GM12878 (cell line): Measurements from ENCODE around the gene KCNA2. TPM values are rescaled to one million over a fixed set of nuclear protein-coding genes. Genes with fewer than 3 reads are reported as not detected.

Experiments used
- ATAC-seq: fragments of 200-7000 bp; cut with Tn5 transposase; 3 replicates; pipeline ENCODE4 v1.9.1; 2020; ENCODE audit warnings: mild to moderate bottlenecking, moderate library complexity
- BruUV-seq: library from RNA; stranded (reverse); fragments of 400-500 nt; replicated peaks from 2 replicates; lab custom pipeline; 2021; lab: Mats Ljungman, UMichigan
- CTCF ChIA-PET: fragments of 300-600 bp; sonication (Branson Sonifier 250); formaldehyde crosslinking; extraction: SDS; loops from one replicate; lab custom pipeline; 2021; ENCODE audit warnings: inconsistent platforms; lab: Yijun Ruan, JAX
- POLR2A ChIA-PET: fragments of 350-600 bp; formaldehyde crosslinking; extraction: SDS; loops from one replicate; lab custom pipeline; 2021; ENCODE audit warnings: inconsistent platforms; lab: Charles Lee
- RAD21 ChIA-PET: fragments of 300-600 bp; sonication (Branson Sonifier 250); formaldehyde crosslinking; loops from one replicate; lab custom pipeline; 2023; ENCODE audit warnings: antibody characterized with exemption; ENCODE audit not compliant: unreplicated experiment; lab: Charles Lee
- SMC1A ChIA-PET: fragments of 300-600 bp; sonication (Branson Sonifier 250); formaldehyde crosslinking; loops from one replicate; lab custom pipeline; 2023; ENCODE audit not compliant: unreplicated experiment, uncharacterized antibody; lab: Charles Lee
- DNase-seq: peaks from one replicate; pipeline ENCODE4 v3.0.0-alpha.2; 2011; ENCODE audit warnings: low read depth, low spot score
- FAIRE-seq: peaks from 3 replicates; lab custom pipeline; 2011; peaks lifted over from hg19 to GRCh38; lab: Jason Lieb, UNC
- H2AFZ ChIP-seq: 2 replicates; pipeline ENCODE4 v1.6.0; 2011; ENCODE audit warnings: low read depth, low read length, control low read depth; ENCODE audit not compliant: control insufficient read depth
- H3K27ac ChIP-seq: 2 replicates; pipeline ENCODE4 v1.5.1; 2011; ENCODE audit warnings: control low read depth; ENCODE audit not compliant: control insufficient read depth, insufficient read depth
- H3K27me3 ChIP-seq, 2 experiments: replicated peaks in 1 of 2; 2 replicates each; pipeline versions ENCODE4 v1.6.0 to v1.6.1; 2011; ENCODE audit warnings: low read length in 1 of 2; ENCODE audit not compliant: control insufficient read depth in 2 of 2, insufficient read depth in 2 of 2
- H3K36me3 ChIP-seq, 2 experiments: 2 replicates each; pipeline ENCODE4 v1.5.1; 2011; ENCODE audit warnings: low read length in 1 of 2; ENCODE audit not compliant: control insufficient read depth in 2 of 2, insufficient read depth in 2 of 2
- H3K4me1 ChIP-seq: 2 replicates; pipeline ENCODE4 v1.6.1; 2011; ENCODE audit warnings: mild to moderate bottlenecking, low read length, moderate library complexity, mixed read lengths; ENCODE audit not compliant: control insufficient read depth, insufficient read depth
- H3K4me2 ChIP-seq: 2 replicates; pipeline ENCODE4 v1.6.0; 2011; ENCODE audit warnings: control low read depth; ENCODE audit not compliant: control insufficient read depth, insufficient read depth
- H3K4me3 ChIP-seq: fragments of 200-600 bp; sonication (generic); 2 replicates; pipeline ENCODE4 v1.5.1; 2016
- H3K79me2 ChIP-seq: 2 replicates; pipeline ENCODE4 v1.6.0; 2011; ENCODE audit warnings: low read length; ENCODE audit not compliant: control insufficient read depth, insufficient read depth
- H3K9ac ChIP-seq: 2 replicates; pipeline ENCODE4 v1.8.0; 2011; ENCODE audit warnings: low read length, control low read depth, mixed read lengths; ENCODE audit not compliant: control insufficient read depth, insufficient read depth
- H3K9me3 ChIP-seq: replicated peaks from 3 replicates; pipeline ENCODE4 v1.5.1; 2011; ENCODE audit warnings: mild to moderate bottlenecking, low read length; ENCODE audit not compliant: control insufficient read depth, insufficient read depth
- H4K20me1 ChIP-seq: 2 replicates; pipeline ENCODE4 v1.6.0; 2011; ENCODE audit not compliant: control insufficient read depth, insufficient read depth
- ASH2L ChIP-seq: fragments of 300-600, 200-600 bp; sonication (generic); IDR thresholded peaks from 2 replicates; pipeline ENCODE4 v1.6.1; 2017; ENCODE audit warnings: low read depth, mild to moderate bottlenecking, borderline replicate concordance
- ATF7 ChIP-seq: fragments of 450-650 bp; IDR thresholded peaks from 2 replicates; pipeline ENCODE4 v1.6.1; 2016; ENCODE audit warnings: low read depth, mild to moderate bottlenecking
- CEBPB ChIP-seq, 2 experiments: fragments of 150-350 bp in 1 of 2; IDR thresholded peaks; 2 replicates each; pipeline ENCODE4 v1.6.1; 2012 to 2014; ENCODE audit warnings: low read depth in 2 of 2, low read length in 2 of 2, borderline replicate concordance in 1 of 2, inconsistent platforms in 1 of 2
- CTCF ChIP-seq, 3 experiments: IDR thresholded peaks in 2 of 3; conservative IDR thresholded peaks in 1 of 3; 2 replicates each; pipeline ENCODE4 v1.5.1; 2011; ENCODE audit warnings: low read depth in 3 of 3, low read length in 3 of 3, mild to moderate bottlenecking in 3 of 3, control low read depth in 2 of 3, moderate library complexity in 2 of 3, inconsistent platforms in 1 of 3, mixed read lengths in 1 of 3; ENCODE audit not compliant: control insufficient read depth in 2 of 3, insufficient read depth in 1 of 3; ENCODE audit errors: extremely low read depth in 1 of 3
- DPF2 ChIP-seq: fragments of 450-650 bp; IDR thresholded peaks from 2 replicates; pipeline ENCODE4 v1.6.1; 2017; ENCODE audit warnings: mild to moderate bottlenecking
- KDM1A ChIP-seq: fragments of 200-600 bp; sonication (generic); IDR thresholded peaks from 2 replicates; pipeline ENCODE4 v1.6.1; 2016; ENCODE audit warnings: borderline replicate concordance
- LARP7 ChIP-seq: fragments of 450-650 bp; IDR thresholded peaks from 2 replicates; pipeline ENCODE4 v1.6.1; 2017; ENCODE audit warnings: mild to moderate bottlenecking
- POLR2A ChIP-seq: IDR thresholded peaks from 2 replicates; pipeline ENCODE4 v1.6.1; 2011; ENCODE audit warnings: low read depth, mild to moderate bottlenecking, low read length
- RAD21 ChIP-seq: IDR thresholded peaks from 2 replicates; pipeline ENCODE4 v1.6.1; 2011; ENCODE audit warnings: mild to moderate bottlenecking, low read depth, low read length, moderate library complexity; ENCODE audit not compliant: insufficient read depth
- RAD51 ChIP-seq: fragments of 450-650 bp; IDR thresholded peaks from 2 replicates; pipeline ENCODE4 v1.6.1; 2016; ENCODE audit warnings: moderate library complexity, mild to moderate bottlenecking, inconsistent platforms
- RBBP5 ChIP-seq: fragments of 200-600 bp; sonication (generic); conservative IDR thresholded peaks from 2 replicates; pipeline ENCODE4 v1.6.1; 2016
- RUNX3 ChIP-seq: IDR thresholded peaks from 2 replicates; pipeline ENCODE4 v1.6.1; 2012; ENCODE audit warnings: low read length, inconsistent platforms
- STAT3 ChIP-seq: IDR thresholded peaks from 2 replicates; pipeline ENCODE4 v1.6.1; 2011; ENCODE audit warnings: low read depth, low read length, improper control_type of control experiment
- TBL1XR1 ChIP-seq: IDR thresholded peaks from 2 replicates; pipeline ENCODE4 v1.6.1; 2012; ENCODE audit warnings: low read depth, low read length, improper control_type of control experiment
- YY1 ChIP-seq: IDR thresholded peaks from 2 replicates; pipeline ENCODE4 v1.6.1; 2011; ENCODE audit warnings: low read depth, mild to moderate bottlenecking, low read length
- WGBS: methylation state at CpG from one replicate; pipeline ENCODE4 v1.1.6; 2016; ENCODE audit warnings: low lambda C conversion rate; ENCODE audit not compliant: insufficient replicate concordance, insufficient coverage; ENCODE audit errors: missing lambda C conversion rate; 5-methylcytosine and 5-hydroxymethylcytosine counted together
- in situ Hi-C: fragments of 300-500 bp; cut with MboI; formaldehyde crosslinking; loops from 9 replicates; pipeline ENCODE4 v1.14.3; 2018; ENCODE audit warnings: mixed read lengths
- intact Hi-C: fragments of 100-400 bp; cut with micrococcal nuclease; formaldehyde crosslinking; loops from one replicate; pipeline ENCODE4 v1.14.2; 2022; ENCODE audit not compliant: unreplicated experiment
- polyA plus RNA-seq, 11 experiments: library from polyadenylated mRNA; depleted of rRNA in 4 of 11; unstranded in 6 of 11; stranded (reverse) in 5 of 11; fragments of >200 nt; fragmentation: Nextera tagmentation in 4 of 11; fragmentation: Illumina TruSeq in 1 of 11; extraction: Ambion mirVana in 4 of 11; extraction: Trizol in 1 of 11; gene quantifications; 1 replicate in 1 of 11; 2 replicates in 10 of 11; pipeline versions ENCODE4 v1.2.1 to v1.2.3, GENCODE V29; 2011 to 2016; ENCODE audit warnings: inconsistent platforms in 2 of 11, missing spikeins in 2 of 11, low read depth in 1 of 11
- total RNA-seq, 4 experiments: library from RNA; depleted of rRNA in 3 of 4; stranded (reverse); fragments of >200 nt in 3 of 4; fragmentation: Illumina TruSeq in 1 of 4; extraction: Trizol in 1 of 4; gene quantifications; 2 replicates each; pipeline versions ENCODE4 v1.2.1 to v1.2.3, GENCODE V29; 2013 to 2021
- TF ChIP-seq, protein P1 (sequence below): fragments of 450-650 bp; IDR thresholded peaks from 2 replicates; pipeline ENCODE4 v1.6.1; 2014; ENCODE audit warnings: mild to moderate bottlenecking
- TF ChIP-seq, protein P2 (sequence below): IDR thresholded peaks from 2 replicates; pipeline ENCODE4 v1.6.1; 2011; ENCODE audit warnings: borderline replicate concordance, low read depth, mild to moderate bottlenecking, moderate library complexity, mixed read lengths, low read length; ENCODE audit not compliant: insufficient read depth; ENCODE audit errors: extremely low read length

The KCNA2 gene
- total and polyA plus RNA-seq, 10 of the 15 experiments (the other 5 are each of a cell fraction or from before 2014, with no cell fraction given) = 0.02 to 0.56 (median 0.10) TPM; not detected in 2

DNA sequence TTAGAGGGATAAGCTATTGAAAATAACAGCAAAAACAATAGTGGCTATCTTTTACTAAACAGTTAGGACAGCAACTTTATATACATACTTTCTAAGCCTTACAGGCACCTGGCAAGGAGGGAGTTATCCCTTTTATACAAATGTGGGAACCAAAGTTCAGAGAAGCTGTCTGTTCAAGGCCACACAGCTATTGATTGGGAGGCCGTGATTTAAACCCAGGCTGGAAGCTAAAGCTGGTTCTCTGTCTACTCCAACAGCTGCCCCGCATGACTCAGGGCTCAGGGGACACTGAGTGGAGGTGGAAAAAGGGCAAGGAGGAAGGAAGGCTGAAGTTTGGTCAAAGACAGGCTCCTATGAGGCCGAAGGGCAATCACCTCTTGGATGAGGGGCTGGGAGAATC, 26.7 kb downstream of the KCNA2 start:
- TF ChIP-seq DPF2 = no peak
- no peak for TF ChIP-seq TBL1XR1
- no peak for TF ChIP-seq CTCF (IDR thresholded peaks at IDR 0.05 in 2 of 3, conservative IDR thresholded peaks at IDR 0.05 in 1 of 3; ENCODE audit: control insufficient read depth in 2 of 3, extremely low read depth in 1 of 3, insufficient read depth in 1 of 3, low read depth in 3 of 3, low read length in 3 of 3)
- TF ChIP-seq, protein P1, sequence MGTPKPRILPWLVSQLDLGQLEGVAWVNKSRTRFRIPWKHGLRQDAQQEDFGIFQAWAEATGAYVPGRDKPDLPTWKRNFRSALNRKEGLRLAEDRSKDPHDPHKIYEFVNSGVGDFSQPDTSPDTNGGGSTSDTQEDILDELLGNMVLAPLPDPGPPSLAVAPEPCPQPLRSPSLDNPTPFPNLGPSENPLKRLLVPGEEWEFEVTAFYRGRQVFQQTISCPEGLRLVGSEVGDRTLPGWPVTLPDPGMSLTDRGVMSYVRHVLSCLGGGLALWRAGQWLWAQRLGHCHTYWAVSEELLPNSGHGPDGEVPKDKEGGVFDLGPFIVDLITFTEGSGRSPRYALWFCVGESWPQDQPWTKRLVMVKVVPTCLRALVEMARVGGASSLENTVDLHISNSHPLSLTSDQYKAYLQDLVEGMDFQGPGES = no peak
- TF ChIP-seq KDM1A = no peak
- no peak for TF ChIP-seq RAD21
- TF ChIP-seq ATF7 = no peak
- no peak for TF ChIP-seq POLR2A
- no peak for TF ChIP-seq CEBPB (IDR thresholded peaks at IDR 0.05; ENCODE audit: borderline replicate concordance in 1 of 2, low read depth in 2 of 2, low read length in 2 of 2)
- no peak for TF ChIP-seq YY1
- no peak for TF ChIP-seq RBBP5
- no peak for TF ChIP-seq LARP7
- no peak for TF ChIP-seq RAD51
- TF ChIP-seq RUNX3 = no peak
- no peak for TF ChIP-seq STAT3
- TF ChIP-seq ASH2L = no peak
- TF ChIP-seq, protein P2, sequence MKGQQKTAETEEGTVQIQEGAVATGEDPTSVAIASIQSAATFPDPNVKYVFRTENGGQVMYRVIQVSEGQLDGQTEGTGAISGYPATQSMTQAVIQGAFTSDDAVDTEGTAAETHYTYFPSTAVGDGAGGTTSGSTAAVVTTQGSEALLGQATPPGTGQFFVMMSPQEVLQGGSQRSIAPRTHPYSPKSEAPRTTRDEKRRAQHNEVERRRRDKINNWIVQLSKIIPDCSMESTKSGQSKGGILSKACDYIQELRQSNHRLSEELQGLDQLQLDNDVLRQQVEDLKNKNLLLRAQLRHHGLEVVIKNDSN = no peak
- in situ Hi-C loops = no loop called here

More for the DNA sequence above, 26.7 kb downstream of the KCNA2 start:
- Histone ChIP-seq H2AFZ (no peak overlapping the region), H4K20me1 (no peaks in the 10 kb centered on the region), H3K36me3 (no peaks in the 10 kb centered on the region), H3K9ac (no peak overlapping the region), H3K9me3 (no peaks in the 10 kb centered on the region), H3K4me3 (no peak overlapping the region), H3K4me1 (no peaks in the 10 kb centered on the region), H3K27ac (no peak overlapping the region), H3K4me2 (no peak overlapping the region), H3K79me2 (no peaks in the 10 kb centered on the region), H3K27me3 (no peaks in the 10 kb centered on the region; a peak in 2 of 4 replicates)
- DNase-seq = no peak
- ChIA-PET POLR2A (no interaction called here), CTCF (interaction anchor here (0.7 to 1.3 kb wide), 2 partner anchors 35 to 186 kb away, joined by 4 to 5 read pairs; no protein-coding TSS in a partner anchor), SMC1A (no interaction called here), RAD21 (no interaction called here)
- 2% methylated on average over 3 of the region's 3 CpGs for WGBS
- intact Hi-C loops = no loop called here
- ATAC-seq = no peak
- BruUV-seq = no TSS peak
- FAIRE-seq = no peak
